Right lobe of liver (tissue), 6 donors: Measurements from ENCODE around the gene ST7. TPM values are rescaled to one million over a fixed set of nuclear protein-coding genes. Genes with fewer than 3 reads are reported as not detected.

Experiments
- ATAC-seq, 4 donors: fragments of 200-7000 bp; cut with Tn5 transposase; one replicate each; pipeline ENCODE4 v1.9.1; 2020; ENCODE audit warnings: mild to moderate bottlenecking in 4 of 4, moderate library complexity in 4 of 4
- DNase-seq, 3 donors: peaks; one replicate each; pipeline ENCODE4 v3.0.0-alpha.2; 2020
- H3K27ac ChIP-seq, 3 donors: fragments of 200-600 bp; one replicate each; pipeline ENCODE4 v1.8.0; 2022
- H3K27me3 ChIP-seq, 2 donors: fragments of 200-600 bp; one replicate each; pipeline ENCODE4 v1.8.0; 2022
- H3K36me3 ChIP-seq, 4 donors: fragments of 200-600 bp; sonication (generic) in 1 of 4; one replicate each; pipeline versions ENCODE4 v1.5.1 to v1.8.0; 2017 to 2022; ENCODE audit warnings: control low read depth in 1 of 4
- H3K4me1 ChIP-seq, 4 donors: fragments of 200-600 bp; sonication (generic) in 1 of 4; one replicate each; pipeline versions ENCODE4 v1.5.1 to v1.8.0; 2017 to 2022; ENCODE audit warnings: control low read depth in 1 of 4
- H3K4me3 ChIP-seq, 3 donors: fragments of 200-600 bp; one replicate each; pipeline ENCODE4 v1.8.0; 2022
- H3K9me3 ChIP-seq, 4 donors: fragments of 200-600 bp; sonication (generic) in 1 of 4; one replicate each; pipeline versions ENCODE4 v1.5.1 to v1.8.0; 2017 to 2022; ENCODE audit warnings: control low read depth in 1 of 4
- POLR2A ChIP-seq: fragments of 450-650 bp; IDR thresholded peaks from one replicate; pipeline ENCODE4 v1.6.1; 2017; ENCODE audit warnings: antibody characterized with exemption, mild to moderate bottlenecking
- WGBS: methylation state at CpG from one replicate; pipeline ENCODE4 v1.1.6; 2018; ENCODE audit warnings: low coverage, low lambda C conversion rate; ENCODE audit not compliant: insufficient coverage; ENCODE audit errors: missing lambda C conversion rate; 5-methylcytosine and 5-hydroxymethylcytosine counted together
- intact Hi-C, 2 donors: fragments of 100-400 bp; cut with DNase I; formaldehyde crosslinking; loops; one replicate each; pipeline versions ENCODE4 v1.11.2 to v1.14.1; 2022
- total RNA-seq, 6 experiments: library from RNA; depleted of rRNA in 2 of 6; stranded (reverse); fragments of >200 nt in 2 of 6; fragmentation: NEBNext Ultra II Directional in 3 of 6; extraction: Animal tissue kit (Norgen Biotek cat#: 25700) in 3 of 6; gene quantifications; one replicate each; pipeline versions ENCODE4 v1.1.0 to v1.2.4, GENCODE V29; 2016 to 2023
- TF ChIP-seq, protein P1 (sequence below), 4 donors: fragments of 200-600 bp in 3 of 4; fragments of 450-650 bp in 1 of 4; IDR thresholded peaks; one replicate each; pipeline versions ENCODE4 v1.5.1 to v1.8.0; 2016 to 2022; ENCODE audit warnings: antibody characterized with exemption in 4 of 4, mild to moderate bottlenecking in 2 of 4
- donor health status: DM: no; HTN: yes; CAD: no.
- donor health status: DM: no; HTN: no; CAD: no.
- donor health status: DM: no; HTN: no; CAD: no.
- donor health status: DM: no; HTN: yes; CAD: no.
- donor health status: DM: no; HTN: yes; CAD: no.

Gene ST7
- total RNA-seq, 6 experiments from 2014 or later = 17.4 to 29.9 (median 22.4) TPM

DNA sequence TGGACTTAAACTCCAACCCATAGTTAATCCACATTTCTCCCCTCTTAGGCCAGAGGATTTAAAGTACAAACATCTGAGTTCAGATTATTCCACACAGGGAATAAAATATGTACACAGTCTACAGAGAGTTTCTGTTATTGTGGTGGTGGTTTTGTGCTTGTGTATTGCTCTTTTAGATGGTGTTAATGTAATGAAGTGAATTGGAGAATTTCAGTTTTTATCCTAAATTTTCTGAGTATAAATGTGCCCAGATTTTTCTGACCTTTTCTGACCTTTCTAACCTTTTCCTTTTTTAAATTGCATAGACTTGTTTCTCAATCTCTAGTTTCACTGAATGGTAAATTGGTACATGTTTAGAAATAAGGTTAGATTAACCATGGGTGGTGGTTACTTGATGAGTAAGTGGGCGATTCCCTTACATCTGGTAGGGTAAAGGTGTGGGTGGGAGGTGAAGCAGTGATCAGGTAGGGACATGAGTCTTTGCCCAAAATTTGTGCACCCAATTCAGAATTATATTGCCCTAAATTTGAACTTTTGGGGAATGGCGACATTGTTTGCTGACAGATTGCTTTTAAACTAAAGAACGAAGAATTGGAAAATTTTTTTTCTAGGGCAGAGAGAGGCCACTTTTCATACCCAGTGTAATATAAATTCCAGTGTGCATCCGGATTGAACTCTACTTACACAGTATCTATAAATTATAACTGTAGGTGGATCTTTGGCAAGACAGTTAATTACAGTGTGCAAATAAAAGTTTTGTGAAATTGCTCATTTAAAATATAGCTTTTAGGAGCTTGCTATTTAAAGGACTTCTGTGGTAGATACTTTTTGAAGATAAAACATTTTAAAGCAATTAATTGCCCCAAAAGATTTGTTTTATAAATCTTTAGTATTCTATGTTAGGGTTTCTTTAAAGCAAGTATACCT is 62.2 kb downstream of the ST7 start:
- H3K4me1 ChIP-seq = peaks cover 0 to 20% (median 7%) of the 10 kb centered on the region in 4 donors
- TF ChIP-seq, protein P1, sequence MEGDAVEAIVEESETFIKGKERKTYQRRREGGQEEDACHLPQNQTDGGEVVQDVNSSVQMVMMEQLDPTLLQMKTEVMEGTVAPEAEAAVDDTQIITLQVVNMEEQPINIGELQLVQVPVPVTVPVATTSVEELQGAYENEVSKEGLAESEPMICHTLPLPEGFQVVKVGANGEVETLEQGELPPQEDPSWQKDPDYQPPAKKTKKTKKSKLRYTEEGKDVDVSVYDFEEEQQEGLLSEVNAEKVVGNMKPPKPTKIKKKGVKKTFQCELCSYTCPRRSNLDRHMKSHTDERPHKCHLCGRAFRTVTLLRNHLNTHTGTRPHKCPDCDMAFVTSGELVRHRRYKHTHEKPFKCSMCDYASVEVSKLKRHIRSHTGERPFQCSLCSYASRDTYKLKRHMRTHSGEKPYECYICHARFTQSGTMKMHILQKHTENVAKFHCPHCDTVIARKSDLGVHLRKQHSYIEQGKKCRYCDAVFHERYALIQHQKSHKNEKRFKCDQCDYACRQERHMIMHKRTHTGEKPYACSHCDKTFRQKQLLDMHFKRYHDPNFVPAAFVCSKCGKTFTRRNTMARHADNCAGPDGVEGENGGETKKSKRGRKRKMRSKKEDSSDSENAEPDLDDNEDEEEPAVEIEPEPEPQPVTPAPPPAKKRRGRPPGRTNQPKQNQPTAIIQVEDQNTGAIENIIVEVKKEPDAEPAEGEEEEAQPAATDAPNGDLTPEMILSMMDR (IDR thresholded peaks at IDR 0.05) = no peak
- no peak for TF ChIP-seq POLR2A
- H3K9me3 ChIP-seq = no peaks in the 10 kb centered on the region
- intact Hi-C loops = no loop called here
- H3K27me3 ChIP-seq = no peaks in the 10 kb centered on the region
- H3K36me3 ChIP-seq = no peaks in the 10 kb centered on the region
- ATAC-seq = peak in 3 of 4 donors; percentile 9 to 23 (median 15)
- H3K4me3 ChIP-seq = no peak overlapping the region
- peak overlapping the region in 2 of 3 donors; percentile 0 to 22 for H3K27ac ChIP-seq
- WGBS = 34% methylated on average over 4 of the region's 4 CpGs
- DNase-seq = no peak

DNA sequence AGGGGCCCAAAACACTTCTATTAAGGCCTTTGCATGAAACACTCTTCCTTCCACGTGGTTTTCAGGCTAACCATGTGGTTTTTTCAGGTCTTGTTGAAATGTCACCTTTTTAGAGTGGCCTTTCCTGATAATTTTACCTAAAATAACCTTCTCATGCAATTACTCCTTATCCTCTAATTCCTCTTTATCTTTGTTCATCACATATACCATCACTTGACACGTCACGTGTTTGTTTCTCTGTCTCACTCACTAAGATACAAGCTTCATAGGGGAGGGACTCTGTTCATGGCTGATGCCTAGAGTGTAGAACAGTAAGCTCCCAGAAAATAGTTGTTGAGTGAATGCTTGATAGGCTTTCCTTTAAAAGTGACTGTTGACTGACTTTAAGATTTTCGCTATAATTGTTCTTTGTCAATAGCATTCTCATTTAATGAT is 63.7 kb downstream of the ST7 start:
- intact Hi-C loops = no loop called here
- 82% methylated on average over 4 of the region's 4 CpGs for WGBS

DNA sequence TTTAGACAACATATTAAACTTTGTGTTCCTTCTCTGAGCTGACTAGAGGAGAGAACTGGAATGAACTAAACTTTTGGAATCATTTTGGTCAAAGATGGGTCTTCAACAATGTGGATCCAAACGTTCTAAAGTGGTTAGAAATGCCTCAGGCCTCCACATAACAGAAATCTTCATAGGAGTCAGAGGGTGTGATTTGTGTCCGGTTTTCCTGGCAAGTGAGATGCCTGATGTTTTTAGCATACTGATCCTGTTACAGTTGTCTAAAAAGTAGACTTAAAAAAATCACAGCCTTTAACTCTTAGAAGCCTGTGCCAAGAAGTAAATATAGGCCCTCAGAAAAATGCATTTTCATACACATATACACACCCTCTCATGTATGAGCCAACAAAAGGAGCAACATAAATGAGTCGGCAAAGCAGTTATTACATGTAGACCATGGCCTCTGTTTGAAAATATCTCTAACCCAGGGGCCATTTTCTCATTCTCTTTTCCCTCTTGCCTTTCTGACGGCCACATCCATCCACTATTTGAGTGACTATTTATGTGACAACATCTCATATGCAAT is 64.5 kb downstream of the ST7 start:
- ATAC-seq = no peak
- no peaks in the 10 kb centered on the region for H3K36me3 ChIP-seq
- H3K27me3 ChIP-seq = no peaks in the 10 kb centered on the region
- TF ChIP-seq, protein P1 (IDR thresholded peaks at IDR 0.05) = no peak
- TF ChIP-seq POLR2A = no peak
- no peak overlapping the region for H3K27ac ChIP-seq
- WGBS = 73% methylated on average over 4 of the region's 4 CpGs
- intact Hi-C loops = no loop called here
- H3K9me3 ChIP-seq = no peaks in the 10 kb centered on the region
- DNase-seq = no peak
- no peak overlapping the region for H3K4me3 ChIP-seq
- peaks cover 0 to 34% (median 13%) of the 10 kb centered on the region in 4 donors for H3K4me1 ChIP-seq

More for the DNA sequence above, 63.7 kb downstream of the ST7 start:
- ATAC-seq (no peak), DNase-seq (no peak)
- H3K36me3 ChIP-seq = no peaks in the 10 kb centered on the region
- H3K27me3 ChIP-seq = no peaks in the 10 kb centered on the region
- no peak overlapping the region for H3K4me3 ChIP-seq
- no peak overlapping the region for H3K27ac ChIP-seq
- no peaks in the 10 kb centered on the region for H3K9me3 ChIP-seq
- TF ChIP-seq POLR2A = no peak
- TF ChIP-seq, protein P1 (IDR thresholded peaks at IDR 0.05) = no peak
- peaks cover 0 to 33% (median 12%) of the 10 kb centered on the region in 4 donors for H3K4me1 ChIP-seq

DNA sequence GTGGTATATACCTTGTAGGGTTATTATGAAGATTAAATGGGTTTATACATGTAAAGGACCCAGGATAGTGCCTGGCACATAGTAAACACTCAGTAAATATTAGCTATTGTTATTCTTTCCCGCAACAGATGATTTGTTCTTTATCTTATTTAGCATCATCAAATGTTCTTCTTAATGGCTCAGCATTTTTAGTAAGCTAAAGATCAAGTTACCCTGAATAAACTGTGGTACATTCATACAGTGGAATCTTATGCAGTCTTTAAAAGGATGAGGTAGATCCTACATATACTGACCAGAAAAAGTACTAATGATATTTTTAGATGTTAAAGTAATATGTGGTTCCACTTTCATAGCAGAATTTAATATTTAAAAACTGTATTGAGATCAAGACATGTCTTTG is 65.4 kb downstream of the ST7 start:
- Histone ChIP-seq H3K9me3 (no peaks in the 10 kb centered on the region), H3K27ac (no peak overlapping the region), H3K4me3 (no peak overlapping the region), H3K36me3 (no peaks in the 10 kb centered on the region), H3K4me1 (peaks cover 0 to 34% (median 13%) of the 10 kb centered on the region in 4 donors), H3K27me3 (no peaks in the 10 kb centered on the region)
- DNase-seq (no peak), ATAC-seq (no peak)
- 96% methylated on average over 1 of the region's 1 CpG for WGBS
- intact Hi-C loops = no loop called here
- TF ChIP-seq POLR2A = no peak
- TF ChIP-seq, protein P1 (IDR thresholded peaks at IDR 0.05) = no peak
